H54 (cell line): ENCODE measurements around the gene DMBX1.

Experiments used
- DNase-seq: peaks from one replicate; pipeline ENCODE4 v3.0.0; 2011; ENCODE audit warnings: low spot score, mixed read lengths; ENCODE audit not compliant: insufficient read length
- FAIRE-seq: peaks from 3 replicates; lab custom pipeline; 2011; peaks lifted over from hg19 to GRCh38; lab: Jason Lieb, UNC
- POLR2A ChIP-seq: IDR thresholded peaks from 2 replicates; pipeline ENCODE4 v1.6.1; 2011; ENCODE audit warnings: low read depth, mild to moderate bottlenecking, low read length

The DMBX1 gene

GRCh38 chr1:46465981-46466476 is 23.6 kb upstream of the DMBX1 start:
- no peak for TF ChIP-seq POLR2A
- DNase-seq (no peak), FAIRE-seq (no peak)

- FAIRE-seq, result no peak
- TF ChIP-seq POLR2A, result no peak
Observed at GRCh38 chr1:46466477-46467182, 23.0 kb upstream of the DMBX1 start.

GRCh38 chr1:46467183-46467504 is 22.5 kb upstream of the DMBX1 start:
- FAIRE-seq (no peak), DNase-seq (no peak)
- no peak for TF ChIP-seq POLR2A

More at GRCh38 chr1:46466477-46467182, 23.0 kb upstream of the DMBX1 start:
- DNase-seq, result no peak

- TF ChIP-seq POLR2A, result no peak
- FAIRE-seq, result no peak
Observed at GRCh38 chr1:46469881-46470280, 19.8 kb upstream of the DMBX1 start.

GRCh38 chr1:46471848-46472492 is 17.7 kb upstream of the DMBX1 start:
- FAIRE-seq, result no peak
- no peak for TF ChIP-seq POLR2A

More at GRCh38 chr1:46469881-46470280, 19.8 kb upstream of the DMBX1 start:
- DNase-seq, result no peak

GRCh38 chr1:46472498-46473181 is 17.0 kb upstream of the DMBX1 start:
- no peak for TF ChIP-seq POLR2A
- no peak for DNase-seq
- FAIRE-seq, result no peak

More at GRCh38 chr1:46471848-46472492, 17.7 kb upstream of the DMBX1 start:
- no peak for DNase-seq

GRCh38 chr1:46473991-46474390 is 15.6 kb upstream of the DMBX1 start:
- DNase-seq, result no peak
- no peak for TF ChIP-seq POLR2A
- FAIRE-seq, result no peak

GRCh38 chr1:46474570-46474969 is 15.1 kb upstream of the DMBX1 start:
- TF ChIP-seq POLR2A, result no peak
- DNase-seq (no peak), FAIRE-seq (no peak)

- DNase-seq (no peak), FAIRE-seq (no peak)
- no peak for TF ChIP-seq POLR2A
Observed at GRCh38 chr1:46476673-46477072, 13.0 kb upstream of the DMBX1 start.

GRCh38 chr1:46477153-46477929 is 12.3 kb upstream of the DMBX1 start:
- FAIRE-seq, result no peak

GRCh38 chr1:46478721-46479485 is 10.7 kb upstream of the DMBX1 start:
- FAIRE-seq (no peak), DNase-seq (no peak)
- no peak for TF ChIP-seq POLR2A

More at GRCh38 chr1:46477153-46477929, 12.3 kb upstream of the DMBX1 start:
- TF ChIP-seq POLR2A, result no peak
- DNase-seq, result peak; percentile 96

GRCh38 chr1:46479744-46480350 is 9.8 kb upstream of the DMBX1 start:
- FAIRE-seq, result no peak
- TF ChIP-seq POLR2A, result no peak
- DNase-seq, result no peak
